Stimulated activated CD8-positive, alpha-beta memory T cell treated with anti-CD3 and anti-CD28 coated beads, Interleukin-4, amount 100 ng/mL, for 48 hours (primary cell): ENCODE measurements around the gene CIT.
"Not testable (repeated sequence)": the region's sequence is repeated elsewhere in the genome, so short reads cannot be mapped to it uniquely, and the experiment has no call there.

Experiments used
- DNase-seq: peaks from one replicate; pipeline ENCODE4 v3.0.0-alpha.2; 2020

CIT gene

GRCh38 chr12:119876761-119877638, at the start of gene CIT:
Gene CIT (minus strand): TSS chr12:119877320. CDS start chr12:119876168, 1,152 bp downstream.
- DNase-seq: peak; percentile 92

- no peak for DNase-seq
Measured at GRCh38 chr12:119925269-119925668, 48.1 kb upstream of the CIT start.

- DNase-seq: no peak
Measured at GRCh38 chr12:119920064-119920463, 42.9 kb upstream of the CIT start.

- DNase-seq: no peak
Measured at GRCh38 chr12:119915894-119916510, 38.9 kb upstream of the CIT start.

- DNase-seq: no peak
Measured at GRCh38 chr12:119914666-119915065, 37.5 kb upstream of the CIT start.

GRCh38 chr12:119913536-119914330, 36.6 kb upstream of the CIT start:
- DNase-seq: no peak

- no peak for DNase-seq
Measured at GRCh38 chr12:119911182-119911581, 34.1 kb upstream of the CIT start.

- DNase-seq: no peak
Measured at GRCh38 chr12:119910586-119910985, 33.5 kb upstream of the CIT start.

GRCh38 chr12:119902084-119902509, 25.0 kb upstream of the CIT start:
- peak; percentile 82 for DNase-seq

GRCh38 chr12:119901670-119902069, 24.6 kb upstream of the CIT start:
- no peak for DNase-seq

- no peak for DNase-seq
Measured at GRCh38 chr12:119894916-119895315, 17.8 kb upstream of the CIT start.

GRCh38 chr12:119892611-119893010, 15.5 kb upstream of the CIT start:
- DNase-seq: not testable (repeated sequence)

- no peak for DNase-seq
Measured at GRCh38 chr12:119885549-119885948, 8.4 kb upstream of the CIT start.

- not testable (repeated sequence) for DNase-seq
Measured at GRCh38 chr12:119883791-119884190, 6.7 kb upstream of the CIT start.

- DNase-seq: no peak
Measured at GRCh38 chr12:119883237-119883636, 6.1 kb upstream of the CIT start.

GRCh38 chr12:119877639-119877948, 474 bp upstream of the CIT start:
- DNase-seq: no peak

- DNase-seq: no peak
Measured at GRCh38 chr12:119870457-119870856, 6.7 kb downstream of the CIT start.

GRCh38 chr12:119869720-119870119, 7.4 kb downstream of the CIT start:
- DNase-seq: no peak

GRCh38 chr12:119868992-119869391, 8.1 kb downstream of the CIT start:
- DNase-seq: no peak

- no peak for DNase-seq
Measured at GRCh38 chr12:119864591-119864990, 12.5 kb downstream of the CIT start.

- no peak for DNase-seq
Measured at GRCh38 chr12:119859241-119859640, 17.9 kb downstream of the CIT start.

GRCh38 chr12:119857041-119857591, 20.0 kb downstream of the CIT start:
- DNase-seq: no peak

GRCh38 chr12:119850330-119850729, 26.8 kb downstream of the CIT start:
- DNase-seq: no peak
